Activated CD4-positive, alpha-beta T cell treated with anti-CD3 and anti-CD28 coated beads, Interleukin-10, Interleukin-2, amounts not matched to agents 100 ng/mL and 50 ng/mL, durations not matched to agents 16 hours and 8 hours (primary cell): ENCODE results near the gene IFIT1B.
"Not testable (repeated sequence)": the region's sequence is repeated elsewhere in the genome, so short reads cannot be mapped to it uniquely, and the experiment has no call there.

Source experiments
- DNase-seq: peaks from one replicate; pipeline ENCODE4 v3.0.0-alpha.2; 2020

The IFIT1B gene

DNA sequence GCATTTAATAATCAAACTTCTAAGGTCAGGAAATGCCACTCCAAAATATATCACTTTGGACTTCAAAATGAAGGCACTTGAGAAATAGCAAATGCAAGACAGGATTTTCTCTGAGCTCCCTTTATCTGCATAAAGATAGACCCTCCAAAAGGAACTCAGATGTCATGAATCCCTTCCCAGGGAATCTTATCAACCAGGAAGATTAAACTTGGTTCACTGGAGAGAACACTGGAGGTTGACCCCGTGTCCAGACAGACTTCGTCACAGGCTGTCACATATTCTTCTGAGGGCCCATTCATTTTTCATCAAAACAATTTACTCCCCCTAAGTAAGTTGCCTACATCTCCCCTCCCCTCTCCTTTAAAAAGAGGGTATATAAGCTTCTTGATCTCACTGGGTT is 28.9 kb upstream of the IFIT1B start:
- DNase-seq, result no peak

DNA sequence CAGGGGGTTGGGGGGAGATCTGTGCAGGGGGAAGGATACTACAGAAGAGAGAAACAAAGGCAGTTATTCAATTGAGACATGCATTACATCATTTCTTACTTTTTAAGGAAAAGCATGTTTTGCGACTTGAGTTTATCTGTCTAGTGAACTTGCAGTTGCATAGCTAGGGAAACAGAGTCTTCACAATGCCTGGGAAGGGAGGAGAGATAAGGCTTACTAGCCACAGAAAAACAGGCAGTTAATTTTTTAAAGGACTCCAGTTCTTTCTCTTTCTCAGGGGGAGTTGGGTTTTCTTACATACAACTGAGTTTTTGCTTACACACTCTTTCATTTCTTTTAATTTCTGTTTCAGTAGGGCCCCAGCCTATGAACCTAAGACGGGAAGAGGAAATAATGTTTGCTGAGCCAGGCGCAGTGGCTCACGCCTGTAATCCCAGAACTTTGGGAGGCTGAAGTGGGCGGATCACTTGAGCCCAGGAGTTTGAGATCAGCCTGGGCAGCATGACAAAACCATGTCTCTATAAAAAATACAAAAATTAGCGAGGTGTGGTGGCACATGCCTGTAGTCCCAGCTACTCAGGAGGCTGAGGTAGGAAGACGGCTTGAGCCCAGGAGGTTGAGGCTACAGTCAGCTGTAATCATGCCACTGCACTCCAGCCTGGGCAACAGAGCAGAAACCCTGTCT is 27.1 kb upstream of the IFIT1B start:
- DNase-seq, result not testable (repeated sequence)

DNA sequence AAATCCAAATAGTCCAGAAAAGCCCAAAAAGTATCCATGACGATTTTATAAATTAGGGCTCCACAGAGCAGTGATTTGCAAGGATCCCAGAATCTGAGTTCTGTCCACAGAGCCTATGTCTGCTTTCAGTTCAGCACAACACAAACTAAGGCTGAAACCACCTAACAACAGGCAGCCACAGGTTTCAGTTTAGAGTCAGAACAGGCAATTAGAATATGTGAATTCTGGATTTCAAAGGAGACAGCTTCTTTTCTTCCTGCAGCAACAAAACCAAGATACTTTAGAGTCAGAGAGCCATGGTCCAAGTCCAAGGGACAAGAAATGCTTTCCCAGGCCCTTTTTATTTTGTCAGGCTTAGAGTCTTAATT is 26.5 kb upstream of the IFIT1B start:
- peak; percentile 73 for DNase-seq

DNA sequence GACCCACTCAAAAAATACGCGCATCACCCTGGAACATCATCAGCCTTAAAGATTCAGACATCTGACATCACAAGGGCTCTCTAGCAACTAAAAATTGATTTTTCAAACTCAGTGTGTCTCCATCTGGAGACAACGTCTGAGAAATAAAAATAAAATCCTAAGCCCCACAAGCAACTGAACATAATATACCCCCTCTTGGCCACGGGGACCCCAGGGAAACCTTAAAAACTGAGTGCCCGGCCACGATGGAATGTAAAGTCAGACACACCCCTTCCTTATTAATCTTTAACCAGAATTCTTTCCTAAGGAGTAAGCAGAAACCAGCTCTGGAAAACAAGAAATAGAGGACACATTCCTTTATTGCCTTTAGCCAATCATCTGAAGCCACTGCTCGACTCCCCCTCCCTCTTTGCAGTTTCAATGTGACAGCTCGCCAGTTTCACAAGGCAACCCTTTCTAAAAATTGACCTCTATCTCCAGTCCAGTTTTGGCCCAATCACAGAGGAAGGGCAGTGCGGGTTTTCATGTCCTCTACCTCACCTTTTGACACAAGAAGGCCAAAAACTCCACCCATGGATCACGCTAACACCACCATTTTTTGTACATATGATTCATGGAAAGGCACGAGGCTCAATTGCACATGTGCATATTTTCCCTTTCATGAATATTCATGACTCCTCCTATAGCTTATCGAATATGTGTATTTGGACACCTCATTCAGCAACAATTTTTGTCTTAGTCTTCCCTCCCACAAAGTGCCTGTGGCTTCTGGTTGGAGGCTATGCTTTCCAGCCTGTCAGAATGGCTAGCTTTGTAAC is 25.9 kb upstream of the IFIT1B start:
- no peak for DNase-seq

DNA sequence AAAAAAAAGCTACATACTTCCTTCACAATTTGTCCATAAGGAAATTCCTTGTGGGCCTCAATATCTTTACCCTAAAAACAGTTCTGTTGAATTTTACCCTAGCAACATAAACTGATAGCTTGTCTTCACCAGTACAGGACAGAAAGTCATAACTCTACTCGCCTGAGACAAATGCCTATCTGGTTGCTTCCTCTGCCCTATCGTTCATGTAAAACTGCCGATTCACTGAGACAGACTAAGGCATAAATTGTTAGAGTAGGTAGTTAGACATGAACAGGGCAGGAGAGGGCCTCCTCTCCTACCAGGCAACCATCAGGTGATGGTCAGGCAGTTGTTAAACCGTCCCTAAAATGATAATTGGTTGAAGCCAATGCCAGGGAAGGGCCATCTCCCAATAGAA is 25.1 kb upstream of the IFIT1B start:
- DNase-seq, result no peak

DNA sequence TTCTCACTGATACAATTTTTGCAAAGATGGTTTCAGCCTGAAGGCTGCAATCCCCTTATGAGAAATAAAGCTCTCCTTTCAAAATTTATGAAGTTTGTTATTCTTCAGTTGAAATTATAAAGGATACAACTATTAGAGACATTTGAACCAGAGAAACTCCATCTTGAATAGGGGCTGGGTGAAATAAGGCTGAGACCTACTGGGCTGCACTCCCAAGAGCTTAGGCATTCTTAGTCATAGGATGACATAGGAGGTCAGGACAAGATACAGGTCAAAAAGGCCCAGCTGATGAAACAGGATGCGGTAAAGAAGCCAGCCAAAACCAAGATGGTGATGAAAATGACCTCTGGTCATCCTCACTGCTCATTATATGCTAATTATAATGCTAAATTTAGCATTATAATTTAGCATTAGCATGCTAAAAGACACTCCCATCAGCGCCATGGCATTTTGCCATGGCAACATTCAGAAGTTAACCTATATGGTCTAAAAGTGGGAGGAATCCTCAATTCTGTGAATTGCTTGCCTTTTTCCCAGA is 22.4 kb upstream of the IFIT1B start:
- no peak for DNase-seq

DNA sequence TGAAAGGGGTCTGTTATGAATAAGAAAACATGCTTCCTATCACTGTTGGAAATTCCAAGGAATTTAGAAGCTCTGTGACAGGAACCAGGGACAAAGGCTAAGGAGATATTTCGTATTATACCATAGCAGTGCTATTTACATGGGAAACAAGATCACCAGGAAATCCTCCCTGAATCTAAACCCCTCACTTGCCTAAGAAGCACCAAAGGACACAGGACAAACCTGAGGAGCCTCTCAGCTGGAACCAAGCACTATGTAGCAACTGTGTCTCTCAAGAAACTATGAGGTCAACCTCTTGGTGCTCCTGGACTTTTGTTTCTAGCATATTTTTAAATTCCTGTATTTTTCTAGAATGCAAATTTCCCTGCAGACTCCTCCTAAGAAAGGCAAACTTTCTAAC is 20.8 kb upstream of the IFIT1B start:
- no peak for DNase-seq

DNA sequence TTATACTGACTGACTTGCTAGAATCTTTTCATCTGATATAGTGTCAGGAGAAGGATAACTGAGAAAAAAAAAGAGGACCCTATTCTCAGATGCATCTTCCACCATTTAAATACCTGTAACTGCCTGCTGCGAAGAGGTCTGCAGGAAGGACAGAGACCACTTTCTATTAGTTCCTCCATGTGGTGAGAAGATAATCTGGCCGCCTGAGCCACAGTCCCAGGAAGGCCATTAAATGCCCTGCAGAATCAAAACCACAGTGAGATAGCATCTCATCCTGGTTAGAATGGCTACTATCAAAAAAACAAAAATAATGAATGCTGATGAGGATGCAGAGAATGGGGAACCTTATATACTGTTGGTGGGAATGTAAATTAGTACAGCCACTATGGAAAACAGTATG is 19.9 kb upstream of the IFIT1B start:
- no peak for DNase-seq

DNA sequence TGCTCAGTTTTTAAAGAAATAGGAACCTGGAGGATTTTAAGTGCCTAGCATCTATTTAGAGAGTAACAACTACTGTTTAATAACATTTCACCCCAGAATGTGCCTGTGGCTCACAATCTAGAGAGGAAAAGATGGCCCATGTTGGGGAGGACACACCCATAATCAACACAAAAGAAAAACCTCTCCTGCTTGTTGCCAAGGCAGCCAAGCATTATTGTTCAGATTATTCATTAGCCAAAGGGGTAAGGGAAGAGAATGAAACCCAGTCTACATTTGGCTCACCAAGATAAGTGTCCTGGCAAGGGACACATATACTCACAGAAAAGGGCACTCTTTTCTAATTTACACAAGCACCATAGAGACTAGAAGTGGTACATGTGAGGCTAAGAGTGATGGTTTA is 17.7 kb upstream of the IFIT1B start:
- no peak for DNase-seq

DNA sequence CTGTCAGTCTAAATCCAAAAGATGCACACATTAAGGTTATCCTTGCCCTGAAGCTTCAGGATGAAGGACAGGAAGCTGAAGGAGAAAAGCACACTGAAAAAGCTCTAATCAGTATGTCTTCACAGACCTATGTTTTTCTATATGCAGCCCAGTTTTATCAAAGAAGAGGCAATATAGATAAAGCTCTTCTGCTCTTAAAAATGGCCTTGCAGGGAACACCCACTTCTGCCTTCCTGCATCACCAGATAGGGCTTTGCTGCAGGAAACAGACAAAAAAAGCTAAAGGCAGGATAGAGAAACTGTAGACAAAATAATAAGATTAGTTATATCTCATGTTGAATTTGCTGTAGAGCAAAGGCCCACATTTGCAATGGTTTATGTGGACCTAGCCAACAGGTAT is 14.9 kb upstream of the IFIT1B start:
- DNase-seq, result no peak

DNA sequence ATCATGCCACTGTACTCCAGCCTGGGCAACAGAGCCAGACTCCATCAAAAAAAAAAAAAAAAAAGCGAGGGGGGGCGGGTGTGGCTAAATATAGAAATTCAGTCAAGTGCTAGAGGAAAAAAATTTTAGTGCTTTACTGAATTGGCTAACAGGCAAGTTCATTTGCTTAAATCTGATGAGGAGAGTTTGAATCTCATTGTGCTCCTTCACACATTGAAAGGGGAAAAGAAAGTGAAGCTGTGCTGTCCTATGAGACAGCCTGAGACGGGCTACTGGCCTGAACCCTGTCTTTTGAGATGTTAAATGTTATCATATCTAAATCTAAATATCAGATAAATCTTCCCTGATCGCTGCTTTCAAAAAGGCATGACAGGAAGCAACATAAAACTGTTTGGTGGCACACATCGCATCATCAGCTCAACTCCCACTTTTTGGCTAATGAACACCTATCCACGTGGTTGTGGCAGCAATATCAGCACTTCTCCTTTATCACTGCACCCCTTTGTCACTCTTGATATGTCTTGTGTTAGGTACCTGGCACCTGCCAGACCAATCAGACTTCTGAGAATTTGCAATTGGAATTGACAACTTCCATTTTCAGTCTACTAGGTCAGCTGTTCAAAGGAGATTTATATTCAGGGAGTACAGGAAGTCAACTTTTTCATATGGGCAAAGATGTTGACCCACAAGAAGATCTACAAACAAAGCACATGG is 14.0 kb upstream of the IFIT1B start:
- no peak for DNase-seq

DNA sequence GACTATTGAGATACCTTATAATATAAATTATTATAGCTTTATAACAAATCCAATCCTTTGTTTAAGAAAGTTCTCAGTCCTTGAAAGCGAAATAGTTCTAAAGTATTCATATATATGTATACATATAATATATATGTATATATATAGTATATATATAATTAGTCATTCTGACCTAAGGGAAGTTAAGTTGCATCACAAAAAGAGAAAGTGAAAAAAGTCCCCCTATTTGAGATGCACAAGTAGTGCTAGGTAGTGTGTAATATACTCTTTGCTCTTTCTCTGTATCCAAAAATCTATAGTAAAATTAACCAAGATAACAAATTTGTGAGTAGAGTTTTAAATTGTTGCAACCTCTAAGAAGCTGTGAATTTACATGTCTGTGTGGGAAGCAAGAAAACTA is 13.3 kb upstream of the IFIT1B start:
- DNase-seq, result no peak

DNA sequence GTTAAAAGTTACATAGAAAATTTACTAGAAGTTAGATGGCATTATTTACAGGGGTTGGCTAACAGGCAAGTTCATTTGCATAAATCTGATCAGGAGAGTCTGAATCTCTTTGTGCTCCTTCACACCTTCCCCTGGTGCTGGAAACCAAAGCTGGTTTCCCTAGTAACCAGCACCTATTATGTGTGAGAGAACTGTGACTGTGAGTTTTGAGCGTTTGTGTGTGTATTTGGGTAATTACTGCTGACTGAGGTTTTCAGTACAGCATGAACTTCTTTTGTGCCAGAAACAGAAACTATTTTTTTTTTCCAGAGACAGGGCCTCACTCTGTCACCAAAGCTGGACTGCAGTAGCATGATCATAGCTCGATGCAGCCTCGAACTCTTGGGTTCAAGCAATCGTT is 10.3 kb upstream of the IFIT1B start:
- peak; percentile 26 for DNase-seq

DNA sequence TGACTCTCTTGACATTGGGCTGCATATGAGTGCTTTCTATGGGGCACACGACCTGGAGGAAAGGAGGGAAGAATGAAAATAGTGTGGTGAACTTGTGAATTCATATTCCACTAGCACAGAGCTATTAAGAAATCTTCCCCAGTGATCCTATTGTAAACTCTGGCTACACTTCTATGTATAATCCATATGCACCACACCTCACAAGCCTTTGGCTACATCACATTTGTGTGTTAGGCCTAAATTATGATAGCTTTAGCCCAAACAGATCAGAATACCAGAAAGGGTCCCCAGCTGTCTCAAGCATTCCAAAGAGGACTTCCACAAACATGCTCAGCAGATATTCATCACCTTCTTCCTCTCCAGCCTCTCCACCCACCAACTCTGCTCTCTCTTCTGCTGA is 9.7 kb upstream of the IFIT1B start:
- DNase-seq, result no peak

DNA sequence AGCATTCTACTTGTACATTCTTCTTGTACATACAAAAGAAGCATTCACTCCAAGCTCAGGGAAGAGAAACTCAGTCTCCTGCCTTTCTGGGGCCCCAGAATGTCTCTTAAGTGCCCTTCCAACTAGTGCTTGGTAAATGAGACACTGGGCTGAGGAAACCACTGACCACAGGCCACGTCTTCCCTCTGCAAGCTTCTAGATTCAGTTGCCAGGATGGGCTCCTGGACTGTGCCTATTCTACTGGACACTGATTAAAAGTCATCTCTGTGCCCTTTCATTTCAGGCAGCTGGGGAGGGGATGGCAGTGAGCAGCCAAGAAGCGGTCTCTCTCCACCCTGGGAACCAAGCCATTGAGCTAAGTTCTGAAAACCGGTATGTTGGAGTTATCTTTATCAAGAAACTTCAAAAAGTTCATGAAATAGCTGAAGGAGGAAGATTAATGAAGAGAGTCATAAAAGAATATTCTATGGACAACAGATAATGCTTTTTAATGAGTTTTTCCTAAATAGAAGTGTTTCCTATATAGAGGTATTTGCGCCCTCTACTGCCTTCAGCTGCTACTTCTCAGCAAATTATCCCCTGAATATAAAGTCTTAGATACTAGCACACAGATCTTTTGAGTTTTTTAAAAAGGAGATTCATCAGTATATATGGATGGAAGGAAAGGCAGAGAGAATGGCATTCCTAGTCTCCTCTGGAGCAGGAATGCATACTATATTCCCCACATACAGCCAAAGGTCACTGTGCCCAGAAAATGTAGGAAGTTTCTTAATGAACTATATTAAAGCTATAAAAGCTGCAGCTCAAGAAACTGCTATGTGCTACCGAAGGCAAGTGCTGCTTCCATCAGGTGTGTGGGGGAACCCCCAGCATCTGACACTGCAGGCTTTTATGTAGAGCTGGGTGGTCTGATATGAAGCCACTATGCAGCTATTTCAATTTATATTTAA is 8.4 kb upstream of the IFIT1B start:
- no peak for DNase-seq

DNA sequence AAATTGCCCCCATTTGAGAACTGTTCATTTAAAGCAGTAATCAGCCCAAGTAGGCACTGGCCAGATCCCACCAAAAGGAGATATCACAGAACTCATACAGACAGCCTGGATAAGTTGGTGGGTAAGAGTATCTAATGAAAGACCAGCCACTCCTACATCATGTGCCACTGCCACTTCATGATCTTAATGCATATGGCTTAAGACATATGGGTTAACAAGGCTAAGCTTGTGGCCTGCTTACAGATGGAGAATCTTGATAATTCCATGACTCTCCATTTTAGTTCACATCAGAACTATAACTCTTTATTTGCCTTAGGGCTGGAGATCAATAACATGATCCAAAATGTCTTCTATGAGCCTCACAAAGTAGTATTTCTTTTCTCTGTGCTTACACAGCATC is 6.8 kb upstream of the IFIT1B start:
- DNase-seq, result no peak

DNA sequence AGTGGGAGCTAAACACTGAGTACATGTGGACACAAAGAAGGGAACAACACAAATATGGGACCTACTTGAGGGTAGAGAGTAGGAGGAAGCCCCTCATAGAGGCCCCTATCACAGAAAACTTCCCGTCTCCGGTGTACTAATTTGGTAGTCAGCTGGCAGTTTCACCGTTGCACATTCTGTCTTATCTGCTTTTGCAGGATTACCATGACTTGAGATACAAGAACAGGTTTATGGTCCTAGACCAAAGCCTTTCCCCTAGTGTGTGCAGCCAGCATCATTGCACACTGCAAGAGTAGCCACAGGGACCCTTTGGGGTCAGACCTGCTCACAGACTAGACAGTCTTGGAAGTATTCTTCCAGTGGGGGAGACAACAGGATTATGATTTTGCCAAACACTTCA is 5.9 kb upstream of the IFIT1B start:
- DNase-seq, result no peak

DNA sequence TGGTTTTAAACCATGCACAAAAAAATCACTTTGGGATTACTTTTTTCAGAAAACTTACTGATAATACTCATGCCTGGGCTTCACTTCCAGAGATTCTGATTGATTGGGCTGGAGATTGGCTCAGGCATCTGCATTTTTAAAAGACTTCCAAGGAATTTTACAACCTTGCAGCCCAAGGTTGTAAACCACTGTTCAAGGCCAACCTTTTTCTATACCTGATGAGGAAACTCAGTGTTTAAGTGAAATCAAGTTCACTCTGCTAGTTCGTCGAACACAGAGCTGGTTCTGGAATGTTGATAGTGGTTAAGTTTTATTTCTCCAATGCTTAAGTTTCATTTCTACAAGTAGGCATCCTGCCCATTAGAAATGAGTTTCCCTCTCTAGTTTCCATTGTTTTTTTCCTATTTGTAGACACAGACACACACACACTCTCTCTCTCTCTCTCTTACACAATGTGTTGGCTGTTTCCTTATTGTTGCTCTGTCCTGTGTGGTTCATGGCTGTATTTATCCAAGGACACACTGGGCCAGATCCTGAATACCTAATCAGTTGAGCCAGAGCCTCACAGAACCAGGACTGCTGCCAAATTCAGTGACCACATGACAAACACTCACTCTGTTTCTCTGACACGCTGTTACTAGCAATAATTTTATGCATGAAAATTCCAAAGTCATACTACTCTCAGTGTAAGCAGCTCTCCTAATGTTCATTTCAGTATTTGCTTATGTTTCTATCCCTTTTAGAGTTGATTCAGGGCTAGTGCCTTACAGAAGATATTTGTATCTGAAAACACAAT is 3.7 kb upstream of the IFIT1B start:
- no peak for DNase-seq

DNA sequence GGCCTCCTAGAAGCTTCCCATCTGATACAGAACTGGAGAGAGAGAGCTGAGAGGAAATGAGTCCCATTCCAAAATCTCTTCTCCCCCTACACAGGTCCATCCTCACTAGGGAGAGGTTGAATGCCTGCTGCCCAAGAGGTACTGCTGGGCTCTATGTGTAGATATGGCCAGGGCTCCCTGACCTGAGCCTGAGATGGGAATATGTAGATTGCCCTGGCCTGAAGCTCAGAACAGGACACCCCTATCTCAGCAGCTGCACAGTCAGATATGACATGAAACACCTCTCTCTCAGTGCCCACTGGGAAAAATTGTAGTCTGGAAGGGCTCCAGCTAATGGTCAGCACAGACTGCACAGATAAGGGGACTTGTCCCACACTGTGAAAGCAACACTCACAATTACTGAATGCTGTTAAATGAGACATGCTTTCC is 3.1 kb upstream of the IFIT1B start:
- no peak for DNase-seq

DNA sequence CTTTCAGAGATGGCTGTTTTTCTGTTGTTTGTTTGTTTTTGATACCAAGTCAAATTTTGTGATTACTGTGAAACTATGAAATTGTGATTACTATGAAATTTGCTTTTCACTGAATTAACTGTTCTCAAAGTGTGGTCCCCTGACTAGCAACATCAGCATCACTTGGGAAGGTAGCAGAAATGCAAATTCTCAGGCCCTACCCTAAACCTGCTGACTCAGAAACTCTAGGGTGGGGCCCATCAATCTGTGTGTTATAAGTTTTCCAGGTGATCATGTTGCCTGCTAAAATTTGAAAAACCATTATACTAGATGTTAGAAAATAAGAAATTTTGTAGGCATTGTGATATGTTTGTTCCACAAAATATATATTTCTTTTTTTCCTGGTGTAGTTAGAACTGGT is 1.2 kb downstream of the IFIT1B start:
- DNase-seq, result no peak

DNA sequence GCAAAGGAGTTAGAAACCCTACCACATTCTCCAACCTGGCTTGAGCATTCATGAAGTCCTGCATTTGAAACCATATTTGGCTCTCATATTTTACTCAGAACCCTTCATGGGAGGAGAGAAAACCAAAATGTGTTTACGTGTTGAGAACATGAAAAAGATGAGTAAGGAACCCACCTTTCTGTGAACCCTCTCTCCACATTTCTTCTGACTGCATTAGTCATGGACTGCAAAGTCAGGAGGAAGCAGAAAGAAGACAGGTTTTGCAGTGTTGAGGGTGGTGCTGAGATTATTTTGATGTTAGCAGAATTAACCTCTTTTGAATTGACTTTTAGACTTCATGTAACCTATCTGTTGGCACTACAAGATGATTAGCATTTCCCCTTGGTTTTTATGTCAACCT is 4.9 kb downstream of the IFIT1B start:
- DNase-seq, result no peak
